GM12801 (cell line): Measurements from ENCODE around the gene RNF175.

ENCODE experiments used
- TF ChIP-seq, protein P1 (sequence below): IDR thresholded peaks from one replicate; pipeline ENCODE4 v1.5.1; 2011; ENCODE audit warnings: control low read depth; ENCODE audit not compliant: insufficient read length; ENCODE audit errors: extremely low read depth

The RNF175 gene

DNA sequence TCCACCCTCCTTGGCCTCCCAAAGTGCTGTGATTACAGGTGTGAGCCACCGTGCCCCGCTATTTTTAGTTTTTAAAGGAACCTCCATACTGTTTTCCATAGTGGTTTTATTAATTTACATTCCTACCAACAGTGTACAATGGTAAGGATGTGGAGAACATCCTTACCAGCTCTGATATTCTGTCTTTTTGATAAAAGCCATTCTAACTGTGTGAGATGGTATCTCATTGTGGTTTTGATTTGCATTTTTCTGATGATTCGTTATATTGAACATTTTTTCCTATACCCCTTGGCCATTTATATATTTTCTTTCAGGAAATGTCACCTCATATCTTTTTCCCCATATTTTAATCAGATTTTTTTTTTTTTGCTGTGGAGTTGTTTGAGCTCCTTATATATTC is 90.0 kb downstream of the RNF175 start:
- TF ChIP-seq, protein P1, sequence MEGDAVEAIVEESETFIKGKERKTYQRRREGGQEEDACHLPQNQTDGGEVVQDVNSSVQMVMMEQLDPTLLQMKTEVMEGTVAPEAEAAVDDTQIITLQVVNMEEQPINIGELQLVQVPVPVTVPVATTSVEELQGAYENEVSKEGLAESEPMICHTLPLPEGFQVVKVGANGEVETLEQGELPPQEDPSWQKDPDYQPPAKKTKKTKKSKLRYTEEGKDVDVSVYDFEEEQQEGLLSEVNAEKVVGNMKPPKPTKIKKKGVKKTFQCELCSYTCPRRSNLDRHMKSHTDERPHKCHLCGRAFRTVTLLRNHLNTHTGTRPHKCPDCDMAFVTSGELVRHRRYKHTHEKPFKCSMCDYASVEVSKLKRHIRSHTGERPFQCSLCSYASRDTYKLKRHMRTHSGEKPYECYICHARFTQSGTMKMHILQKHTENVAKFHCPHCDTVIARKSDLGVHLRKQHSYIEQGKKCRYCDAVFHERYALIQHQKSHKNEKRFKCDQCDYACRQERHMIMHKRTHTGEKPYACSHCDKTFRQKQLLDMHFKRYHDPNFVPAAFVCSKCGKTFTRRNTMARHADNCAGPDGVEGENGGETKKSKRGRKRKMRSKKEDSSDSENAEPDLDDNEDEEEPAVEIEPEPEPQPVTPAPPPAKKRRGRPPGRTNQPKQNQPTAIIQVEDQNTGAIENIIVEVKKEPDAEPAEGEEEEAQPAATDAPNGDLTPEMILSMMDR: no peak

DNA sequence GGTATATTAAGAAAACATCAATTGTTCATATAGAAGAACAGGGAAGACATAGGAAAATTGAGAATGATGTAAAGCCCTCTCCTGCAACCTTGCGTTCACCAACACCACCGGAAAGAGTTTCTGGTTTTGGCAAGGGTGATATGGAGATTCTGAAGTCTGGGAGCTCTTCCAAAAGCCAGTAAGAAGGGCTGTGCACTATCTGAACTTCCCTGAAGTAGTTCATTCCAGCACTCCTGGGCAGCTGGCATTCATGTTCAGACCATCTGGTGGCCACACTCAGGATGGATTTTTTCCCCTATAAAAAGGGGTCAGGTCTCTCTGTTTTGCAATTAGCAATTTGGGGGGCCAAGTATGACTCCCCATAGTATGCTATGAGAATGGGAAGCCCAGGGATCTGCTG is 91.2 kb downstream of the RNF175 start:
- TF ChIP-seq, protein P1: no peak

DNA sequence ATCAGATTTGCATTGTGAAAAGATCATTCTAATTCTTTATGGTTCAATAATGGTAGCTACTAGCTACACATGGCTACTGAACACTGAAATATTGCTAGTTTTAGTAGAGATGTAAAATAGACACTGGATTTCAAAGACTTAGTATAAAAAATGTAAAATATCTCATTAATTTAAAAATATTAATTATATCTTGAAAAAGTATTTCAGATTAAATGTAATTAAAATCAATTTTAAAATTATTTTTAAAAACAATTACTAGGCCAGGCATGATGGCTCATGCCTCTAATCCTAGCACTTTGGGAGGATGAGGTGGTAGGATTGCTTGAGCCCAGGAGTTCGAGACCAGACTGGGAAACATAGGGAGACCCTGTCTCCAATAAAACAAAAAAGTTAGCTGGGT is 96.2 kb downstream of the RNF175 start:
- TF ChIP-seq, protein P1: no peak

DNA sequence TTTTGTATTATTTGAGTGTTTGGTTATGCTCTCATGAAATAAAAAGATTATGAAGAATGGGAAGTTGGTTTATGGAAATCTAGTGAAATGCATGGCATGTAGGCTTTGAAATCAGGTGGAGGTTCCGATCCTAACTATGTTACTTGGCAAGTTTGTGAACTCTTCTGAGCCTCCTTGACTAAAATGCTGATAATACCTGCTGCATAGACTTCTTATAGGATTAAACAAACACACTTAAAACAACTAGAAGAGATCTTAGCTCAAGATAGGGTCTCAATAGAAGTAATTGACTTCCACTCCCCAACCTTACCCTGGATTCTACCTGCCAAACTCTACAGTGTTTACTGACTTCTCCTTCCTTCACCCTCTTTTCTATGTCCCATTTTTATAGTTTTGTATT is 97.9 kb downstream of the RNF175 start:
- TF ChIP-seq, protein P1: no peak

DNA sequence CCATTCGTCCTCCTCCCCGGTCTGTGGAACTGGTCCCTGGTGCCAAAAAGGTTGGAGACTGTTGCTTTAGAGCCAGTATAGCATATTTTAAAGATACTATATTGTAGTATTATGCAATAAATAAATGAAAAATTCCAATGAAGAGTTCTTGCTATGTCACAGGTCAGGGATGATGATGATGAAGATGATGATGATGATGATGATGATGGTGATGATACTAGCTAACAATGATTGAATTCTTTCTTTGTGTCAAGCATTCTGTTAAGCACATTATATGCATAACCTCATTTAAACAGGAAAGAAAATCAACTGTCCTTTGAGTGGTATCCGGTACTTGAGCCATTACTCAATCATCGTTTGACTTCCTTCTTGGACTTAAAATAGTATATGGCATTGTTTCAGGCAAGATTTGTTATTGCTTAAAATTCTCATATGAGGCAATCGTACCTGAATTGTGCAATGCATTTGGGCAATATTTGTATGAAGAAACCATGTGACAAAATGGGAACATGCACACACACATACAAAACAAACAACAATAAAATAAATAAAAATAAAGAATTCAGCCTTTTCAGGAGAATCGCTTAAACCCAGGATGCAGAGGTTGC is 98.5 kb downstream of the RNF175 start:
- TF ChIP-seq, protein P1: no peak
